Stimulated activated CD4-positive, alpha-beta T cell treated with anti-CD3 and anti-CD28 coated beads, Interleukin-4, amount 100 ng/mL, for 4 hours (primary cell): ENCODE data around the gene UPF3A.
"Not testable (repeated sequence)": the region's sequence is repeated elsewhere in the genome, so short reads cannot be mapped to it uniquely, and the experiment has no call there.

Experiments used
- DNase-seq, 2 experiments: peaks; one replicate each; pipeline ENCODE4 v3.0.0-alpha.2; 2020

The UPF3A gene

GRCh38 chr13:114339857-114340534, 58.6 kb downstream of the UPF3A start:
- DNase-seq = peak; percentile 16 to 27

GRCh38 chr13:114341003-114341777, 59.8 kb downstream of the UPF3A start:
- DNase-seq = no peak

GRCh38 chr13:114347256-114347655, 65.9 kb downstream of the UPF3A start:
- DNase-seq = not testable (repeated sequence)

- DNase-seq = not testable (repeated sequence)
Observed at GRCh38 chr13:114352763-114353162, 71.4 kb downstream of the UPF3A start.

GRCh38 chr13:114353382-114353781, 72.0 kb downstream of the UPF3A start:
- DNase-seq = not testable (repeated sequence)
